ENCODE measurements around the gene MSTN. TPM values are rescaled to one million over a fixed set of nuclear protein-coding genes. Genes with fewer than 3 reads are reported as not detected.
"Not testable (repeated sequence)": the region's sequence is repeated elsewhere in the genome, so short reads cannot be mapped to it uniquely, and the experiment has no call there.

Gene MSTN
- total RNA-seq, 1 experiment from 2014 or later = not detected

- no peak overlapping the region for H2BK5ac ChIP-seq (ENCODE audit: insufficient read length, low read length)
- no peak overlapping the region for H3K18ac ChIP-seq (ENCODE audit: insufficient read length, low read depth, low read length)
- WGBS (ENCODE audit: extremely low coverage, insufficient read length, low lambda C conversion rate) = no CpG with 5 or more reads among the region's 1 CpG
- Mint-ChIP-seq H3K4me3 (no peak overlapping the region), H3K36me3 (ENCODE audit: insufficient read depth in 1 of 3, low read depth in 3 of 3) (peaks cover 9 to 20% (median 12%) of the 10 kb centered on the region in 3 experiments; a peak in 6 of 7 replicates), H3K27ac (no peak overlapping the region), H3K9me3 (peaks cover 45 to 49% of the 10 kb centered on the region in 2 experiments), H3K4me1 (no peaks in the 10 kb centered on the region), H3K27me3 (ENCODE audit: low read depth) (no peaks in the 10 kb centered on the region; the same call in 1 of the 2 replicates)
- no peak overlapping the region for H2BK120ac ChIP-seq (ENCODE audit: low read depth, low read length, poor library complexity, severe bottlenecking)
- H3K56ac ChIP-seq (ENCODE audit: insufficient read length, low read depth, low read length) = no peak overlapping the region
- H4K20me1 ChIP-seq (ENCODE audit: control insufficient read depth, insufficient read depth, insufficient read length) = no peaks in the 10 kb centered on the region
- H3K4me2 ChIP-seq (ENCODE audit: insufficient read depth, insufficient read length, low read length) = no peak overlapping the region
- H4K8ac ChIP-seq (replicated peaks; ENCODE audit: insufficient read length, low read depth, low read length) = no peak overlapping the region
- H3K9ac ChIP-seq (ENCODE audit: extremely low read depth, insufficient read length, low read length) = no peak overlapping the region
- H2AK5ac ChIP-seq (ENCODE audit: insufficient read length, low read length) = no peak overlapping the region
- no peaks in the 10 kb centered on the region for H3K79me2 ChIP-seq (ENCODE audit: insufficient read depth, low read length)
- no peak overlapping the region for H3T11ph ChIP-seq (ENCODE audit: low read length)
- no peak overlapping the region for H3K27ac ChIP-seq (ENCODE audit: insufficient read length, low read depth, low read length)
- no peak overlapping the region for H4K5ac ChIP-seq (ENCODE audit: insufficient read length, low read depth, low read length)
- no peak overlapping the region for H3K4ac ChIP-seq (ENCODE audit: low read depth, low read length)
- no peak for TF ChIP-seq CTCF (conservative IDR thresholded peaks at IDR 0.05)
- no peaks in the 10 kb centered on the region for H3K79me1 ChIP-seq (ENCODE audit: insufficient read depth, low read depth, low read length, poor library complexity, severe bottlenecking)
- no peak overlapping the region for H2BK20ac ChIP-seq (ENCODE audit: low read depth, low read length, poor library complexity, severe bottlenecking)
- no peak overlapping the region for H2BK12ac ChIP-seq (ENCODE audit: insufficient read length, low read depth, low read length)
- no peaks in the 10 kb centered on the region for H3K4me1 ChIP-seq (ENCODE audit: insufficient read depth, low read length)
- H3K23ac ChIP-seq (ENCODE audit: insufficient read length, low read depth, low read length) = no peak overlapping the region
- H3K9me3 ChIP-seq (ENCODE audit: control insufficient read depth, low read depth, low read length) = no peaks in the 10 kb centered on the region
- no peak overlapping the region for H2BK15ac ChIP-seq (ENCODE audit: low read depth, low read length)
- no peak for DNase-seq
- no peaks in the 10 kb centered on the region for H3K27me3 ChIP-seq (ENCODE audit: insufficient read depth, low read length)
- no peaks in the 10 kb centered on the region for H3K23me2 ChIP-seq (ENCODE audit: insufficient read length, low read depth, low read length, poor library complexity, severe bottlenecking)
- no peak overlapping the region for H2AFZ ChIP-seq (ENCODE audit: low read length)
- no peak overlapping the region for H4K91ac ChIP-seq (ENCODE audit: insufficient read length, low read depth, low read length)
- no peak overlapping the region for H3K14ac ChIP-seq (ENCODE audit: insufficient read depth, low read length)
Measured at GRCh38 chr2:190017837-190018236, 44.7 kb downstream of the MSTN start.

- H4K20me1 ChIP-seq (ENCODE audit: control insufficient read depth, insufficient read depth, insufficient read length); H3K27me3 ChIP-seq (ENCODE audit: insufficient read depth, low read length); H3K4me1 Mint-ChIP-seq; H3K56ac ChIP-seq (ENCODE audit: insufficient read length, low read depth, low read length); H2BK5ac ChIP-seq (ENCODE audit: insufficient read length, low read length); H2AFZ ChIP-seq (ENCODE audit: low read length); H2BK120ac ChIP-seq (ENCODE audit: low read depth, low read length, poor library complexity, severe bottlenecking); H3K79me1 ChIP-seq (ENCODE audit: insufficient read depth, low read depth, low read length, poor library complexity, severe bottlenecking); H3K79me2 ChIP-seq (ENCODE audit: insufficient read depth, low read length); DNase-seq; H4K8ac ChIP-seq (replicated peaks; ENCODE audit: insufficient read length, low read depth, low read length); H3K23ac ChIP-seq (ENCODE audit: insufficient read length, low read depth, low read length); H3K9ac ChIP-seq (ENCODE audit: extremely low read depth, insufficient read length, low read length); H3K27me3 Mint-ChIP-seq (ENCODE audit: low read depth); H3K27ac Mint-ChIP-seq; H3K4me3 Mint-ChIP-seq; H3K4me2 ChIP-seq (ENCODE audit: insufficient read depth, insufficient read length, low read length); H3K18ac ChIP-seq (ENCODE audit: insufficient read length, low read depth, low read length); H3K4ac ChIP-seq (ENCODE audit: low read depth, low read length); H4K91ac ChIP-seq (ENCODE audit: insufficient read length, low read depth, low read length); H3K23me2 ChIP-seq (ENCODE audit: insufficient read length, low read depth, low read length, poor library complexity, severe bottlenecking); H2BK15ac ChIP-seq (ENCODE audit: low read depth, low read length); H3K14ac ChIP-seq (ENCODE audit: insufficient read depth, low read length); H2AK5ac ChIP-seq (ENCODE audit: insufficient read length, low read length); H3K9me3 ChIP-seq (ENCODE audit: control insufficient read depth, low read depth, low read length); H3T11ph ChIP-seq (ENCODE audit: low read length); H4K5ac ChIP-seq (ENCODE audit: insufficient read length, low read depth, low read length); H3K27ac ChIP-seq (ENCODE audit: insufficient read length, low read depth, low read length); H3K4me1 ChIP-seq (ENCODE audit: insufficient read depth, low read length); H2BK12ac ChIP-seq (ENCODE audit: insufficient read length, low read depth, low read length); H2BK20ac ChIP-seq (ENCODE audit: low read depth, low read length, poor library complexity, severe bottlenecking): not testable (repeated sequence)
- Mint-ChIP-seq H3K9me3 (peaks cover 48 to 52% of the 10 kb centered on the region in 2 experiments), H3K36me3 (ENCODE audit: insufficient read depth in 1 of 3, low read depth in 3 of 3) (peaks cover 9 to 20% (median 12%) of the 10 kb centered on the region in 3 experiments; a peak in 6 of 7 replicates)
- WGBS (ENCODE audit: extremely low coverage, insufficient read length, low lambda C conversion rate) = no CpG with 5 or more reads among the region's 1 CpG
Measured at GRCh38 chr2:190015969-190016368, 46.6 kb downstream of the MSTN start.
